GM12873 (cell line): Measurements from ENCODE around the gene ZDHHC11.

Source experiments
- CTCF ChIP-seq: IDR thresholded peaks from 2 replicates; pipeline ENCODE4 v1.5.1; 2012; ENCODE audit warnings: low read depth, mild to moderate bottlenecking, moderate library complexity, low read length, control low read depth; ENCODE audit not compliant: insufficient read depth; ENCODE audit errors: missing control alignments

ZDHHC11 gene

DNA sequence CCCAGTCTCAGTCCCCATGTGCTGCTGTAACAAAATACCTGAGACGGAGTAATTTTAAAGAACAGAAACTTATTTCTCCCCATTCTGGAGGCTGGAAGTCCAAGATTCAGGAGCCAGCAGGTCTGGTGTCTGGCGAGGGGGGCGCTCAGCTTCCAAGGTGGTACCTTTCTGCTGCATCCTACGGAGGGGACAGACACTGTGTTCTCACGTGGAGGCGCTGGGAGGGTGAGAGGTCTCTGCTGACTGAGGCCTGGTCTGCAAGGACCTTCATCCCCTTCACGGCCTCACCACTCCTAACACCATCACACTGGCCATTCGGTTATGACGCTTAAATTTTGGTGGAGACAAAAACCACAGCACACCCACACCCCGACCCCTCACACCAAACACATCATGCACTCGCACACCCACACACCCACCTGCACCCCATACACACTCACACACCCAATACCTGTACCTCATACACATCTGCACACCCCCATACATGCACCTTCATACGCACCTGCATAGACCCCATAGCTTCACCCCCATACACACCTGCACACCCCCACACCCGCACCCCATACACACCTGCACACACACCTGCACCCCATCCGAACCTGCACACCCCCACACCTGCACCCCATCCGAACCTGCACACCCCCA lies 9.8 kb upstream of the ZDHHC11 start:
- TF ChIP-seq CTCF: no peak

DNA sequence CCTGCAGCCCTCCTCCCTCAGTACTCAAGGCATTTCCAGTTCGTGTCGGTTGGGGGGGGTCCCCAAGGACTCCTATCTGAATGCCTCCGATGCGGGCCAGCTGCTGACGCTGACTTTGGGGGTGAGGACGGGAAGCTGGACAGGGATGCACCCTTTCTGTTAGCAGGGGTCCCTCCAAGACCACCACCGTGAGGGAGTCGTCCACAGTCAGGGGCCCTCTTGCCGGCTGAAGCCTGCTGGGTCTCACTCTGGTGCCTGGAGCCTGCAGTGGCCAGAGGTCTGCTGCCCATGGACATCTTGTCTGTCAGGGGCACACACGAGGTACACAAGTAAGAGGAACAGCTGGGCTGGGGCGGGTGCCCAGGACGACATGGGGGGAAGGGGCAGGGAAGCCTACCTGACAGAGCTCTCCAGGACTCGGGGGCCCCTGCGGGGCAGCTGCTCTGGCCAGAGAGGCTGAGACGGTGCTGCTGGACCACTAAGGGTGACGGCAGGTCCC lies 9.1 kb upstream of the ZDHHC11 start:
- TF ChIP-seq CTCF: no peak

- TF ChIP-seq CTCF: no peak
Measured at GRCh38 chr5:859391-859790, 8.6 kb upstream of the ZDHHC11 start.

- TF ChIP-seq CTCF: no peak
Measured at GRCh38 chr5:858726-859125, 7.9 kb upstream of the ZDHHC11 start.

DNA sequence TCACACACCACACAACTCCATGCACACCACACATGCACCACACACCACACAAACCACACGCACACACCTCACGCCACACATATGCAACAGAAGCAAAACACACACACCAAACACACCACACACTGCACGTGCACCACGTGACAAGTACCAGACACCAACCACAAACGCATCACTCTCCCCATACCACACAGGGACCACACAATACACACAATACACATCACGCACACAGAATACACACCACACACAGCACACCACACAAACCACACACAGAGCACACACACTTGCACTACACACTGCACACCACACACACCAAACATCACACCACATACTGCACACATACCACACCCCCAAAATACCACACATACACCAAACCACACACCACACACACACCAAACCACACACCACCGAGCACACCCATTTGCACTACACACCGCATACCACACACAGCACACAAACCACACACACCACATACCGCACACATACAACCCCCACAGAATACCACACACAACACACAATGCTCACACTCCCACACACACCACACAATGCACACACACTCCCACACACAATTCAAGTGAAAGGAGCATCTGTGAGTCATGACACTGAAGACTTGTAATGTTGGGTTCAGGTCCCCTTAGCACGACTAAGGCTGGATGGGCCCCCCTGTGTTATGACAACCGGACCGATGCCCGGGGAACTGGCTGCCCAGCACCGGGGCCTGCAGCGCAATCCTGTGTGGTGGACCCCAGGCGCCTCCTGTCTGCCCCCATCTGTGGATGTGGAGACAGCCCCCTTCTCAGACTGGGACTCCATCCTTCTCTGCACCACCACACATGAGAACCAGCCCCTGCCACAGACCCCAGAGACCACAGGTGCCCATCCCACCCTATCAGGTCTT lies 6.0 kb upstream of the ZDHHC11 start:
- TF ChIP-seq CTCF: no peak

- TF ChIP-seq CTCF: no peak
Measured at GRCh38 chr5:855771-856530, 5.2 kb upstream of the ZDHHC11 start.
